ENCODE results near the gene RALB.

- no peak for TF ChIP-seq POLR2AphosphoS5 (IDR thresholded peaks at IDR 0.05)
- no peak for TF ChIP-seq EP300 (IDR thresholded peaks at IDR 0.05)
Observed at GRCh38 chr2:120289221-120289906, 36.7 kb downstream of the RALB start.

Measured in upper lobe of left lung (tissue), 4 donors.